ENCODE data around the gene GSN. TPM values are rescaled to one million over a fixed set of nuclear protein-coding genes. Genes with fewer than 3 reads are reported as not detected.

Gene GSN
- total RNA-seq, 1 donor from 2014 or later: 35.0 TPM

GRCh38 chr9:121246821-121247561, 21.0 kb upstream of the GSN start:
- H3K27ac Mint-ChIP-seq: no peak overlapping the region
- H3K9me3 Mint-ChIP-seq (ENCODE audit: low read depth): peaks cover 4% of the 10 kb centered on the region

GRCh38 chr9:121249563-121249962, 18.4 kb upstream of the GSN start:
- no peak for TF ChIP-seq CTCF (IDR thresholded peaks at IDR 0.05; ENCODE audit: unreplicated experiment)
- Mint-ChIP-seq H3K4me3 (ENCODE audit: low read depth) (no peak overlapping the region), H3K9me3 (ENCODE audit: low read depth) (no peaks in the 10 kb centered on the region), H3K4me1 (ENCODE audit: low read depth) (no peaks in the 10 kb centered on the region), H3K36me3 (ENCODE audit: insufficient read depth) (no peaks in the 10 kb centered on the region), H3K27me3 (peaks cover 13% of the 10 kb centered on the region), H3K27ac (no peak overlapping the region)
- no peak for DNase-seq (ENCODE audit: low spot score, unreplicated experiment)

More at GRCh38 chr9:121246821-121247561, 21.0 kb upstream of the GSN start:
- no peaks in the 10 kb centered on the region for H3K4me1 Mint-ChIP-seq (ENCODE audit: low read depth)
- TF ChIP-seq CTCF (IDR thresholded peaks at IDR 0.05; ENCODE audit: unreplicated experiment): no peak
- no peak overlapping the region for H3K4me3 Mint-ChIP-seq (ENCODE audit: low read depth)
- peaks cover 2% of the 10 kb centered on the region for H3K36me3 Mint-ChIP-seq (ENCODE audit: insufficient read depth)
- H3K27me3 Mint-ChIP-seq: peaks cover 2% of the 10 kb centered on the region
- DNase-seq (ENCODE audit: low spot score, unreplicated experiment): no peak

GRCh38 chr9:121252104-121252851, 15.7 kb upstream of the GSN start:
- no peaks in the 10 kb centered on the region for H3K9me3 Mint-ChIP-seq (ENCODE audit: low read depth)

GRCh38 chr9:121253162-121253561, 14.8 kb upstream of the GSN start:
- Mint-ChIP-seq H3K4me1 (ENCODE audit: low read depth) (no peaks in the 10 kb centered on the region), H3K4me3 (ENCODE audit: low read depth) (no peak overlapping the region), H3K36me3 (ENCODE audit: insufficient read depth) (no peaks in the 10 kb centered on the region), H3K27me3 (peaks cover 16% of the 10 kb centered on the region), H3K9me3 (ENCODE audit: low read depth) (no peaks in the 10 kb centered on the region), H3K27ac (no peak overlapping the region)
- no peak for TF ChIP-seq CTCF (IDR thresholded peaks at IDR 0.05; ENCODE audit: unreplicated experiment)
- DNase-seq (ENCODE audit: low spot score, unreplicated experiment): no peak

More at GRCh38 chr9:121252104-121252851, 15.7 kb upstream of the GSN start:
- Mint-ChIP-seq H3K4me1 (ENCODE audit: low read depth) (no peaks in the 10 kb centered on the region), H3K4me3 (ENCODE audit: low read depth) (no peak overlapping the region), H3K27me3 (peaks cover 16% of the 10 kb centered on the region), H3K36me3 (ENCODE audit: insufficient read depth) (no peaks in the 10 kb centered on the region), H3K27ac (no peak overlapping the region)
- no peak for TF ChIP-seq CTCF (IDR thresholded peaks at IDR 0.05; ENCODE audit: unreplicated experiment)
- no peak for DNase-seq (ENCODE audit: low spot score, unreplicated experiment)

GRCh38 chr9:121253821-121254501, 14.0 kb upstream of the GSN start:
- Mint-ChIP-seq H3K27me3 (peaks cover 18% of the 10 kb centered on the region), H3K36me3 (ENCODE audit: insufficient read depth) (no peaks in the 10 kb centered on the region), H3K4me3 (ENCODE audit: low read depth) (no peak overlapping the region), H3K27ac (no peak overlapping the region), H3K9me3 (ENCODE audit: low read depth) (no peaks in the 10 kb centered on the region), H3K4me1 (ENCODE audit: low read depth) (no peaks in the 10 kb centered on the region)
- no peak for DNase-seq (ENCODE audit: low spot score, unreplicated experiment)
- TF ChIP-seq CTCF (IDR thresholded peaks at IDR 0.05; ENCODE audit: unreplicated experiment): no peak
